ENCODE measurements around the gene TAF1B.

- TF ChIP-seq CTCF (IDR thresholded peaks at IDR 0.05) (no peak), POLR2AphosphoS5 (IDR thresholded peaks at IDR 0.05) (no peak)
These were observed 36.2 kb upstream of the TAF1B start for GRCh38 chr2:9807056-9807455.

Measured in prostate gland (tissue), 2 donors.